HG03066 (cell line): ENCODE data around the gene UROC1.
"Not testable (repeated sequence)": the region's sequence is repeated elsewhere in the genome, so short reads cannot be mapped to it uniquely, and the experiment has no call there.

Source experiments
- ATAC-seq: cut with Tn5 transposase; IDR thresholded peaks from one replicate; pipeline ENCODE4 v1.9.1; 2021; ENCODE audit warnings: low read depth; ENCODE audit not compliant: unreplicated experiment

Gene UROC1

DNA sequence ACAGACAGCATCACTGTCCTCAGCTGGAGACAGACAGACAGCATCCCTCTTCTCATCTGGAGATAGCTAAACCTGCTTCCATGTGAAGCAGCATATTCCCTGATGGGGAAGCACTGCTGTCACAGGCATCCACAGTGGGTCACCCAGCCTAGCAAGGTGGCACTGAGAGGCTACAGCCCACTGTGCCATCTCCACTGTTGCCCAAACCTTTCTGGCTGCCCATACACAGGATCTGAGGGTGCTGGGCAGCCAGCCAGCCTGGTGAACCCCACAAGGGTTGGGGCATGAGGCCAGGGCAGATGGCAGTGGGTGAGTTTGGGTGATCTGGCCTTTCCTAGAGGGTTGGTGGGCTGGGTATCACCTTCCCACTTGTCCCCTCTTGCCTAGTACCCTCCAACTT is 18.1 kb upstream of the UROC1 start:
- no peak for ATAC-seq

DNA sequence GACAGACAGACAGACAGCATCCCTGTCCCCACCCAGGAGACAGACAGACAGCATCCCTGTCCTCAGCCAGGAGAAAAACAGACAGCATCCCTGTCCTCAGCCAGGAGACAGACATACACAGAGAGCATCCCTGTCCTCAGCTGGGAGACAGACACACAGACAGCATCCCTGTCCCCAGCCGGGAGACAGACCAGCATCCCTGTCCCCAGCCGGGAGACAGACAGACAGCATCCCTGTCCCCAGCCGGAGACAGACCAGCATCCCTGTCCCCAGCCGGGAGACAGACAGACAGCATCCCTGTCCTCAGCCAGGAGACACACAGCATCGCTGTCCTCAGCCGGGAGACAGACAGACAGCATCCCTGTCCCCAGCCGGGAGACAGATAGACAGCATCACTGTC is 17.1 kb upstream of the UROC1 start:
- not testable (repeated sequence) for ATAC-seq

DNA sequence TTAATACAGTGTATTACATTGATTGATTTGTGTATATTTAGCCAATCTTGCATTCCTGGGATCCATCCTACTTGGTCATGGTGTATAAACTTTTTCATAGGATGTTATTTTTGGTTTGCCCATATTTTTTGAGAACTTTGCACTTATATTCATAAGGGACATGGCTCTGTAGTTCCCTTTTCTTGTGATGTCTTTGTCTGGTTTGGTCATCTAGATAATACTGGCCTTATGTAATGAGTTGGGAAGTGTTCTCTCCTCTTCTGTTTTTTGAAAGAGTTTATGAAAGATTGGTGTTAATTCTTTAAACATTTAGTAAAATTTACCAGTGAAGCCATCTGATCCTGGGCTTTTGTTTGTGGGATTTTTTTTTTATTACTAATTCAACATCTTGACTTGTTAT is 15.9 kb upstream of the UROC1 start:
- no peak for ATAC-seq

DNA sequence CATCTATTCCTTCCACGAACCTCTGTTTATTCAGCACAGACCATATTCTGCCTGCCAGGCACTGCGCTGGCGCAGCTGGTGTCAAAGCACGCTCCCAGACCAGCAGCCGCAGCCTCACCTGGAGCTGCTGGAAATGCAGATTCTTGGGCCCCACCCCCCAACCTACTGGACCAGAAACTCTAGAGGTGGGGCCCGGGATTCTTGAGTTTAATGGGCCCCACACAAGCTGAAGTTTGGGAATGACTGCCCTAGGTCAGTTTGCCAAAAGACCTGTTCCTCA is 13.4 kb upstream of the UROC1 start:
- no peak for ATAC-seq

DNA sequence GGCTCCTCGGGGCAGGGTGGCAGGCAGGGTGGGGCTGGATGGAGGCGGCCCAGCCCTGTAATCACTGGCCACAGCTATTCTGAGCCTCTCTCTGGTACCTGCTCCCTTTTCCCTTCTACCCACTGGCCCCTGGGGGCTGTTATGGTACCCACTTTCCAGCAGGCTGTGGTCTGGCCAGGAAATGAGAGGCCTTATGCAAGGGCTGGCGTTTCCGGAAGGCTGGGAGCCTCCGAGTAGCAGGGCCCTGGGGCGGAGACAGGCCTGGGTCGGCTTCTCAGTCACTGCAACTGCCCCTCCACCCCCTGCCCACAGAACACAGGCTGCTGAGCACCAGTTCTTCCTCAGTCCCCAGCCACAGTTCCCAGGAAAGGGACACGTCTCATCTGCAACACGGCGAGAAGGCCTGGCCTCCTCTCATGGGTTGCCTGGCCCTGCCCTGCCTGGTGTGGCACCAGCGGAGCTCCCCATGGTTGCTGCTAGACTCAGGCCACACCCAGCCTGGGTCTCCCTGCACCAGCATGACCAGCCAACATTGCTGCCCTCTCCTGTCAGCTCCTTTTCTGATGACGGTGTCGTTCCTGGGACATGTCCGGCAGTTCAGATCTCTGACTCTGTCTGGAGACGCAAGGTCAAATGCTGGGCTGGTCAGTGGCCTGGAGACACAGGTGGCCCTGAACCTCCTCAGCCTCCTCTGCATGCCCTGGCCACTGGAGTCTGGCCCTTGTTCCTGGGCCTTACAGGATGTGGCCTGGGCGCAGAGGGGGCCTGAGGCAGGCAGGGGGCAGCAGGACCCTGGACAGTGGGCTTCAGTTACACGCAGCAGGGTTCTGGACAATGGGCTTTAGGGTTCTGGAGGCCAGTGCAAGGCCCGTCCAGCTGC is 12.8 kb upstream of the UROC1 start:
- no peak for ATAC-seq

DNA sequence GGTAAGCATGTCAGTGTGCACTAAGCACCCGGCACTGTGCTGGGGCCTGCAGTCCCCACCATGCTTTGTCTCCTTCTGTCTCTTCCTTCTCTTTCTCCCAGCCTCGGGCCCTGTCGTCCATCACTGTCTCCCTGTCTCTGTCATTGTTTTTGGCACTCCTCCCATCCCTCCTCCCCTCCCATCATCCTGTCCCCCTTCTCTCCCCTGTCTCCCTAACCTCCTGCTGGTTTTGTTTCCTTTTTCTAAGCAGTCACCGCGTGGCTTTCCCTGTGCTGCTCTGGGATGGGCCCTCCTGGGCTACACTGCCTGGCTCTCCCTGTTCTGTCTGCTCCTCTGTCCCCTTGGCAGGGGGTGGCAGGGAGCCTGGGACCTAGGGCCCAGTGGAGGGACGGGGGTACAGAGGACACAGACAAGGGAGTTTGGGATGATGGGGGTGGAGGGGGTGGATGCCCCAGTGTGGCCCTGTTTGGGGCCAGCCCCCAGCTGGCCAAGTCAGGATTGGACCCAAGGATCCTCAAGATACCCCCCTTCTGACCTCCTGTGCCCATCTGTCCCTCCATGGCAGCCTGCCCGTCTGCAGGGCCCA is 12.1 kb upstream of the UROC1 start:
- ATAC-seq: no peak

DNA sequence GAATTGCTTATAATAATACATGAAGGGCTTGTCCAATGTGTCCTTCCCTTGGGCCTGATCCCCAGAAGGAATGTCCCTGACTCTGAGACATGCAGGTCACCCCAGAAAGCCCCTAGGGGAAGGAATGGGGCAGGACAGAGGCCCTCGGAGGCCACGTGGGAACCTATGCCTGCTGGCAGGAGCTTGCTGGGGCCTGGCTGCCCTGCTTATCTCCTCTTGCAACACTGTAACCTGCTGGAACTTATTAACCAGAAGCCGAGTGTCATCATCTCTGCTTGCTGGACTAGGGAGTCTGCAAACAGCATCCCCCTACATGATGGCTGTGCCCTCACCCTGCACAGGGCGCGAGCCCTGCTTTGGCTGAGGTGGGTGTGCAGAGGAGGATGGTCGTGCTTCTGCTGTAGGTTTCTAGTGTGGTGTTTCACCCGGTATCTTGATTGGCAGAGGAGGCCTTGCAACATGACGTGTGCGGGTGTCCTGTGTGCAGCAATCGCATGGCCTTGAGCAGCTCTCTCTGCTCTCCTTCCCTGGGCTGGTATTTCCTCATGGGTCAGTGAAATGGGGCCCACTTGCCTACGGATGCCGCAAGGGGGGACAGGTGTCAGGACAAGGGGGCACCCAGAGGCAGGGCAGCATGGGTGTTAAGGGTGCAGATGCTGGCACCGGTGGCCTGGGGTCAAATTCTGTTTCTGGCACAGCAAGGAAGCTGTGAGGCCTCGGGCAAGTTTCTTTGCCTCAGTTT is 11.4 kb upstream of the UROC1 start:
- no peak for ATAC-seq

DNA sequence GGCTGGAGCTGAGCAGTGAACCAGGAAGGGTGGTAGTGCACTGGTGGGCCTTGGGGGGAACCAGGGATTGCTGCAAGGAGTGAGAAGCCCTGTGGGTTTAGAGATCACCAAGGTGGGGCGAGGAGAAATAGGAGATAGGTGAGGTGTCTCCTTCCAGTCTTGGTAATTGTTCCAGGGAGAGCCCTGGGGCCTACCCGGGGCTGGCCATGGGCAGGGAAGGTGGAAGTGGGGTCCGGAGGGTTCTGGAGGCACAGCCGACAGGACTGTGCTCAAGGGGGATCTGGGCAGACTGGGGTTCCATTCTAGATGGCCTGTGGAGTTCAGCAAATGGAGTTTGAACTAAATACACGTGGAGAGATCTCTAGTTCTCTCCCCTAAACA is 10.8 kb upstream of the UROC1 start:
- no peak for ATAC-seq

DNA sequence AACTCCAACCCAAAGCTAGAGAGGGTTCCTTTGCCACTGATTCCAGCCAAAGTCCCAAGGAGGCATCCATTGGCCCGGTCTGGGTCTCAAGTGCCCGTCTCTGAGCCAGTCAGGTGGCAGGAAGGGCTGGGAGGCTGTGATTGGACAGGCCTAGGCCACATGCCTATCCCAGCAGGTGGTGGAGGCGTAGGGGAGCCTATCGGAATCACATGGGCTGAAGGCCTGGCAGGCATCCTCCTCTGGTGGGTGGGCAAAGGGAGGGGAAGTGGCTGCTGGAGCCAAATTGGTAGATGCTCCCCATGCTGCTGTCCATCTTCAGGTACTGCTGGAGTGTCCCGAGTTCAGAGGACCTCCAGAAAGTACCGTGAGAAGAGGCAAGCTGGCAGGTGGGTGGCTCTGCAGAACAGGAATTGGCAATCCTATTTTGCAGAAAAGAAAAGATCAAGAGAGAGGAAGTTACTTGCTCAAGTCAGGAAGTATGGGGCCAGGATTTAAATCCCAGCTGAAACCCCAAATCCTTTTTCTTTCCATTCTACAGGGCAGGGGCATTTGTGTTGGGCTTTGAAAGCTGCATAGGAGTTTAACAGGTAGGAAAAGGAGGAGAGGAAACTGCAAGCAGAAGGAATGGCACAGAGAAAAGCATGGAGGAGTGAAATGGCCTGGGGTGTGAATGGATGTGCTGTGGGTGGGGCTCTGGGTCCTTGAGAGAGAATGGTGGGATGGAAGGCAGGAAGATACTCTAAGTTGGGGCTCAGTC is 10.1 kb upstream of the UROC1 start:
- ATAC-seq: no peak

DNA sequence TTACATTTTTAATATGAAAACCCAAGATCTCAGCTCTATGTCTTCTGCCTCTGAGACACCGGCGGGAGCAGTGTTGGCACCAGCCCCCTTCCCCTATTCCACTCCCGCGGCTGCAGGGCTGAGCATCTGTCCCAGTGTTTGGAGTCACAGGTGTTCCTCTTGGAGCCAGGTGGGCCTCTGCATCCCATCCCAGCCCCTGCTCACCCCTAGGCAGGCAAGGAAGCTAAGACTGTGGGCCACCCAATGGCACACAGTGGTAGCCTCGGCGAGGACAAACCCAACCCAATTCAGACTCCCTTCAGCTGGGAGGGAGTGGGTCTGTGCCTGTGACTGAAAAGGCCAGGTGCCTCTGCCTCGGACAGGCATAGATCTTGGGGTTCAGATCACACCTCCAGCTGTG is 9.4 kb upstream of the UROC1 start:
- no peak for ATAC-seq

DNA sequence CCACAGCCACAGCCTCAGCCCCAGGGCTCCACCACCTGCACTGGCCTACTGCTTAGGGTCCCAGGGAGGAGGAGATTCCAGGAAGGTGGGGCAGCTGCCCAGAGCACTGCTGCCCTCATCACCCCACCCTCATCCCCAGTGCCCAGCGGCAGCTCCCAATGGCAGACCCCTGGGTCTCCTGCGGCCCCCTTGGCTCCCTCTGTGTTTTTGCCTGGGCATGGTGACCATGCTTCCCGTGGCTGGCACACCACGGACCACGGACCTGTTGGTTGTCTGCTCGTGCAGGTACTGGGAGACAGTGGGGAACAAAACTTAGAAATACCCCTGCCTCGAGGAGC is 9.1 kb upstream of the UROC1 start:
- ATAC-seq: no peak

DNA sequence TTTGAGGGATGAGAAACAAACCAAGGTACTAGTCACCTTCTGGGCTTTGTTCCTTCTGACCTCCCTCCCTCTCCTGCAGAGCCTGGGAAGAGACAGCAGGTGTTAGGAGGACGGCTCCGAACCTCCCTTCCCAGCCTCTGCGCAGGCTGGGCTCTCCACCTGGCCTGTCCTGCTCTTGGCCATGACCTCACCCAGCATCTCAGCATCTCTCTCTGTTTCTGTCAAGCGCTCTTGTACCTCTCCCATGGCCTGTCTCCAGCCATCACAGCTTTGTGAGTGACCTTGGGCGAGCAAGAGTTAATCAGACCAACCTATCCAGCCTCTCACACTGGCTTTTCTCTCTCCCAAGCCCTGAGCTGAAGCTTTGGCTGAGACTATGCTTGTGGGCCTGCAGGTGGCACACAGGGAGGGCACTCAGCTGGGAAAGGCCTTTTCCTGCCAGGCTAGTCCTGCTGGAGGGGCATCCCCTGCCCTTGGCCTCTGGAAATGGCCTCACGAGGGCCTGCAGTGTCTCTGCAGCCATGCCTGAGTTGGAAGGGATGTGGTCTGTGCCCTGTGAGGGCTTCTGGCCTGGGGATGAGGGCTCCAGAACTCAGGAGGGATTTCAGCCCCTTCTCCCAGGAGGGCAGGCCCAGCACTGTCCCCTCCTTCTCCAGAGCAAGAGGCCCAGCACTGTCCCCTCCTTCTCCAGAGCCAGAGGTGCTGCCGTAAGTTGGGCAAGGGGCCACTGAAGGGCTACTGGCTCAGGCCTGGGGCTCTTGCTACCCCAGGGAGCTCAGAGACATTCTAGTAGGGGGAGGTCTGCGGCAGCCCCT is 8.5 kb upstream of the UROC1 start:
- ATAC-seq: no peak

DNA sequence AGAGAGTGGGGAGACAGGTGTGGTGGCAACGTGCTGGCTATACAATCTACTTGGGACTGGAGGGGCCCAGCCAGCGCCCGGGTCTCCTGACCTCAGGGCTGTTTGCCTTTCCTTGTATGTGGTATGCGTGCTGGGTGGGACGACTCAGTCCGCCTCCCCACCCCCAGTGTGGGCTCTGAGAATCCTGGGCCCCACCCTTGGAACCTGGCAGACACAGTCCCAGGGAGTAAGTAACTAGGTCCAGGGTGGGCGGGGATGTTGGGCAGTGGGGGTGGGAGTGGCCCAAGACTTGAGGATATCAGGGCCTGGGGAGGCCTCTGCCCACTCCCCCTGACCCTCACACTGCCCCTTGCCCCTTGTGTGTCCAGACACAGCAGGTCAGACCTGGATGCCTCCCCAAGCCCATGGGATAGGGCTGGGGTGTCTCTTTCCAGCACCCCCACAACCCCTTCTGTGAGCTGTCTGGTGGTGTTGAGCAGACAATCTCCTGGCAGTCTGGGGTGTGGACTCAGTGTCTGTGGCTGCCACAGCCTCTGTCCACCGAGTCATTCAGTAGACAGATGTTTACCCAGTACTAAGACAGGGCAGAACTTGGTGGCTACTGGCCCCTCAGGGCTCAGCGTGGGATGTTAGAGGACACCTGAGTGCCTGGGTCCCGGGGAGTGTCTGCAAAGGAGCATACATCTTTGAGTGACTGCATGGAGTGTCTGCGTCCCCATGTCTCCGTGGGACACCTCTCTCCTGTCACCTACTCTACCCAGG is 7.7 kb upstream of the UROC1 start:
- no peak for ATAC-seq

DNA sequence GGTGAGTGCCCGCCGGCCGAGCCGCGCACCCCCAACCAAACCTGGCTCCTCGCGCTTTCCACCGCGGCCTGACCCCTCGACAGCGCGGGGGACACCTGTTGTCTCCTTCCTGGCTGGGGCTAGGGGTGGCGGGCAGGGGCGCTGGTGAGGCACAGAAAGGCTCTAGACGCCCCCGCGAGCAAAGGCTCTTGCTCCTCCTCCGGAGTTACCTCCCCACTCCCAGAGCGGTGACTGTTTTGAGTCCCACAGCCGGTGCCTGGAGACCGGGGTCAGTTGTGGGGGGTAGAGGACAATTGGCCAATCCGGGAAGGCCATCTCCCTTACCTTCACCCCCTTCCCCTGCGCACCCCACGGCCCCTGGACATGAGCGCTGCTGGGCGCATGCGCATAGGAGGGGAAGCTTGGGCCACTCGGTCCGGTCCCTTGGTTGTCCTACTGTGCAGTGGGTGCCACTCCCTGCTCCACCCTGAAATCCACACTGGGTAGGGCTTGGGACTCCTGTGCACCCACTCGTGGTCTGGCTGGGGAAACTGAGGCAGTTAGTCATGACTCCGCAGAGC is 6.9 kb upstream of the UROC1 start:
- ATAC-seq: no peak

DNA sequence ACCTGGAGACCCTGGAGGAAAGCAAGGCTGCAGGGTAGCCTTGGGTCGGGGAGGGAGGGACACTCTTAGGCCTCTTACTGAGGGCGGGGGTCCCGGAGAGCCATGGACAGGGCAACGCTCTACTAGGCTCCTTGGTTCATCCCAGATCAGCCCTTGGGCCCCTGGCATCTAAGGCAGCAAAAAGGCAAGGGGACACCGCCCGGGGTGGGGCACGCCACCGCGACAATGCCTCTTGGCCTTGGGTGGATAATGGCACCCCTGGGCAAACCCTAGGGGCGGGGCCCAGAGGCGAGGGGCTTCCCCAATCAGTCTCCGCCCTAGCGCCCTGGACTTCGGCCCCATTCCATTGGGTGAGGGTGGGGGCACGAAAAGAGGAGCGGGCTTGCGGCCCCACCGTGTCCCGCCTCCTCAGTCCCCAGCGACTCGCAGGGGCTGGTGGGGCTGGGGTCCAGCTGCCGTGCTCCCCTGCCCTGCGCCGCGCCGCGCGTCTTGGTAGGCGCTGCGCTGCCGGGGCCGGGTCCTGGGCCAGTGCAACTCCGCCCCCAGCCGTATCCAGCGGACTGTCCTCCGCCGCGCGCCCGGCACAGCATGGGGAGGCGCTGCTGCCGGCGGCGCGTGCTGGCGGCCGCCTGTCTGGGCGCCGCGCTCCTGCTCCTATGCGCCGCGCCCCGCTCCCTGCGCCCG is 6.3 kb upstream of the UROC1 start, which contains the start of gene CHST13:
CHST13 (plus strand) TSS at position 411 of the 684 bp plus-strand sequence; CDS start at position 589, 178 bp downstream.
- ATAC-seq: no peak

DNA sequence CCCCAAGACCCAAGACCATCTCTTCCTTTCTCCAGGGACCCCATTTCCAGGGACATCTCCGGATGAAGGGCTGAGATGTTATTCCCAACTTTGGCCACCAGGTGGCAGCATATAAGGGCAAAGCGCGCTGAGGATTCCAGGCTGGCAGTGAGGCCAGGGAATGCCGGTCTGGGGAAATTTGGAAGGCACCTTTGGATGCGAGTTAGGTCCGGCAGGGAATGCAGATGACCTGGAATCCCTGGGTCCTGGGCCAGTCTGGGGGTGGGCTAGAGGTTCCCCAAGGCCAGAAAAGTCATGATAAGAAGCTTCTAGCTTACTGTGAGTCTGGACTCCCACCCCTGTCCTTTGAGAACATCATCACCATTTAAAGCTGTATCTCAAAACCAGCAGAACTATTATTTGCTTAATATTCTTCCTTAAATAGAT is 4.8 kb upstream of the UROC1 start:
- no peak for ATAC-seq

DNA sequence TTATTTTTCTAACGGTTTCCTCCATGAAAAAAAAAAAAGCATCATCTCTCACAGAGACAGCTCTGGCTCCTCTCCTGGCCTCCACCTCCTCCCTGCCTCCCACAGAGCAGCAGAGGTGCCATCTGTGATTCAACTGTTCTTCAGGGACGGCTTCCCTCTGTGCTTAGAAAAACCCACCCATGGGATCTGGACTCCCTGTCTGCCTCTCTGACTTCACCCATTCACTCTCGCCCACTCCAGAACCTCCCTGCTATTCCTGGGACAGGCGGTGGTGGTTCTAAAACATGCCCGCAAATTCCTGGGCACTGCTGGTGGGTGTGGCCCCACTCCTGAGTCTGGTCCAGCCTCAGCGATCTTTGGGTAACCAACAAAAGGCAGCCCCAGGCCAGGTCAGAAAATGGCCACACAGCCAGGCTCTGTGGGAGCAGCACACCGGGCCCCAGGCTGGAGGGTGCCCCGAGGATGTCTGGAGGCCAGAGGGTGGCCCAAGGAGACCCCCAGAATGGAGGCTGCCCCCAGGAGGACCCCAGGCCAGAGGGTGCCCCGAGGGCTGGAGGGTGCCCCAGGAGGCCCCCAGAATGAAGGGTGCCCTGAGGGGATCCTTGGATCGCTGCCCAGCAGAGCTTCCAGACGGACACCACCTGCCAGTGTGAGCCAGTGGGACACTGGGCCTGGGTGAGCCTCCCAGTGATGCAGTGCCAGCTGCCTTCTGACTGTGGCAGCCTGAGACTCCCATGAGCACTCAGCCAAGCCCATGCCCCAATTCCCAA is 3.7 kb upstream of the UROC1 start:
- ATAC-seq: no peak
